ENCODE results near the gene FIBP.
"Not testable (repeated sequence)": the region's sequence is repeated elsewhere in the genome, so short reads cannot be mapped to it uniquely, and the experiment has no call there.

FIBP gene

GRCh38 chr11:65912845-65913244, 24.6 kb upstream of the FIBP start:
- DNase-seq: no peak

- DNase-seq: peak; percentile 94
Measured at GRCh38 chr11:65911682-65912568, 23.7 kb upstream of the FIBP start.

- no peak for DNase-seq
Measured at GRCh38 chr11:65907878-65908277, 19.6 kb upstream of the FIBP start.

GRCh38 chr11:65906602-65907001, 18.3 kb upstream of the FIBP start:
- no peak for DNase-seq

GRCh38 chr11:65903715-65904114, 15.4 kb upstream of the FIBP start:
- no peak for DNase-seq

- DNase-seq: peak; percentile 96
Measured at GRCh38 chr11:65903068-65903481, 14.8 kb upstream of the FIBP start.

GRCh38 chr11:65900899-65901180, 12.6 kb upstream of the FIBP start:
- DNase-seq: no peak

- DNase-seq: peak; percentile 97
Measured at GRCh38 chr11:65900125-65900898, 12.0 kb upstream of the FIBP start, which contains the start of gene FOSL1. TSS of gene FOSL1 (minus strand) at chr11:65900388. CDS start at chr11:65900339, 49 bp downstream.

GRCh38 chr11:65899356-65900124, 11.3 kb upstream of the FIBP start:
- peak; percentile 85 for DNase-seq

- DNase-seq: no peak
Measured at GRCh38 chr11:65898656-65899355, 10.5 kb upstream of the FIBP start.

GRCh38 chr11:65897020-65897471, 8.8 kb upstream of the FIBP start:
- no peak for DNase-seq

GRCh38 chr11:65896034-65896999, 8.0 kb upstream of the FIBP start:
- no peak for DNase-seq

GRCh38 chr11:65895482-65895981, 7.3 kb upstream of the FIBP start:
- DNase-seq: no peak

- no peak for DNase-seq
Measured at GRCh38 chr11:65894034-65894591, 5.8 kb upstream of the FIBP start.

- no peak for DNase-seq
Measured at GRCh38 chr11:65892661-65893317, 4.5 kb upstream of the FIBP start.

- not testable (repeated sequence) for DNase-seq
Measured at GRCh38 chr11:65892137-65892540, 3.9 kb upstream of the FIBP start.

GRCh38 chr11:65891219-65892136, 3.2 kb upstream of the FIBP start:
- no peak for DNase-seq

- peak; percentile 97 for DNase-seq
Measured at GRCh38 chr11:65890324-65891218, 2.3 kb upstream of the FIBP start, which contains the start of gene CCDC85B. TSS of gene CCDC85B (plus strand) at chr11:65890673. CDS start at chr11:65890784, 111 bp downstream.

Data from fibroblast of skin of scalp (primary cell).